Lung (tissue), 12 donors: ENCODE data around the gene AIM2. TPM values are rescaled to one million over a fixed set of nuclear protein-coding genes. Genes with fewer than 3 reads are reported as not detected.
"Not testable (repeated sequence)": the region's sequence is repeated elsewhere in the genome, so short reads cannot be mapped to it uniquely, and the experiment has no call there.

ENCODE experiments used
- ATAC-seq: fragments of 200-7000 bp; cut with Tn5 transposase; one replicate; pipeline ENCODE4 v1.9.1; 2020; ENCODE audit warnings: moderate number of reproducible peaks; ENCODE audit not compliant: insufficient read depth, low FRiP score
- DNase-seq, 3 donors: peaks; one replicate each; pipeline ENCODE4 v3.0.0-alpha.2; 2013 to 2017
- H3K27ac ChIP-seq, 2 donors: one replicate each; pipeline ENCODE4 v1.5.1; 2013; ENCODE audit warnings: mild to moderate bottlenecking in 2 of 2, moderate library complexity in 2 of 2, control low read depth in 1 of 2, inconsistent platforms in 1 of 2, low read depth in 1 of 2, low read length in 1 of 2
- H3K27me3 ChIP-seq, 3 donors: one replicate each; pipeline ENCODE4 v1.5.1; 2013; ENCODE audit warnings: low read length in 2 of 3; ENCODE audit not compliant: control insufficient read depth in 3 of 3, insufficient read depth in 3 of 3
- H3K36me3 ChIP-seq, 4 donors: one replicate each; pipeline ENCODE4 v1.5.1; 2013; ENCODE audit warnings: low read length in 4 of 4, mild to moderate bottlenecking in 1 of 4, moderate library complexity in 1 of 4; ENCODE audit not compliant: control insufficient read depth in 4 of 4, insufficient read depth in 4 of 4
- H3K4me1 ChIP-seq, 5 donors: one replicate each; pipeline ENCODE4 v1.5.1; 2013; ENCODE audit warnings: low read length in 5 of 5, mild to moderate bottlenecking in 2 of 5, moderate library complexity in 1 of 5; ENCODE audit not compliant: control insufficient read depth in 5 of 5, insufficient read depth in 5 of 5
- H3K4me3 ChIP-seq: one replicate; pipeline ENCODE4 v1.5.1; 2013; ENCODE audit warnings: mild to moderate bottlenecking, control low read depth, moderate library complexity
- H3K9ac ChIP-seq, 2 donors: one replicate each; pipeline ENCODE4 v1.5.1; 2013; ENCODE audit warnings: low read length in 2 of 2, control low read depth in 1 of 2; ENCODE audit not compliant: insufficient read depth in 1 of 2
- H3K9me3 ChIP-seq, 4 donors: one replicate each; pipeline ENCODE4 v1.5.1; 2013; ENCODE audit warnings: low read length in 3 of 4, mild to moderate bottlenecking in 1 of 4, moderate library complexity in 1 of 4; ENCODE audit not compliant: control insufficient read depth in 4 of 4, insufficient read depth in 3 of 4
- CTCF ChIP-seq: IDR thresholded peaks from 2 replicates; pipeline ENCODE4 v1.5.1; 2012; ENCODE audit warnings: mild to moderate bottlenecking; ENCODE audit errors: control extremely low read depth, extremely low read depth
- WGBS, 2 donors: extraction: QIAGEN DNeasy Blood & Tissue Kit; methylation state at CpG; one replicate each; pipeline ENCODE4 v1.1.7; 2013; 5-methylcytosine and 5-hydroxymethylcytosine counted together
- polyA plus RNA-seq, 2 donors: library from polyadenylated mRNA; stranded (reverse); fragments of 200-250 nt; gene quantifications; one replicate each; pipeline ENCODE4 v1.2.1, GENCODE V29; 2013
- total RNA-seq, 2 donors: library from RNA; depleted of rRNA in 1 of 2; stranded (reverse); fragments of >200 nt in 1 of 2; gene quantifications; one replicate each; pipeline ENCODE4 v1.2.1, GENCODE V29; 2014 to 2021
- donor health status: control.
- donor health status: control.
- donor health status: Bipolar disorder and iron deficiency.
- donor health status: healthy.
- donor health status: DM: yes; HTN: yes; CAD: no.

AIM2 gene
- total and polyA plus RNA-seq, 4 donors: 0.47 to 2.9 (median 1.4) TPM

GRCh38 chr1:159040206-159040605, 36.4 kb downstream of the AIM2 start:
- Histone ChIP-seq H3K27ac (no peak overlapping the region), H3K4me3 (no peak overlapping the region), H3K4me1 (peaks cover 0 to 2% (median 0%) of the 10 kb centered on the region in 5 donors), H3K9me3 (no peaks in the 10 kb centered on the region), H3K9ac (no peak overlapping the region), H3K27me3 (no peaks in the 10 kb centered on the region), H3K36me3 (peaks cover 11 to 28% (median 19%) of the 10 kb centered on the region in 4 donors)
- ATAC-seq: no peak
- no peak for DNase-seq
- 90 to 92% methylated on average over 1 of the region's 1 CpG for WGBS, 2 donors
- no peak for TF ChIP-seq CTCF

- peaks cover 0 to 2% (median 0%) of the 10 kb centered on the region in 4 donors for H3K9me3 ChIP-seq
- H3K4me1 ChIP-seq: peaks cover 0 to 8% (median 0%) of the 10 kb centered on the region in 5 donors
- no peaks in the 10 kb centered on the region for H3K27me3 ChIP-seq
- WGBS, 2 donors: 66 to 85% methylated on average over 3 of the region's 3 CpGs
- DNase-seq (no peak), ATAC-seq (no peak)
- H3K4me3 ChIP-seq: no peak overlapping the region
- TF ChIP-seq CTCF: no peak
- no peak overlapping the region for H3K9ac ChIP-seq
- H3K36me3 ChIP-seq: peaks cover 6 to 29% (median 18%) of the 10 kb centered on the region in 4 donors
- no peak overlapping the region for H3K27ac ChIP-seq
These were observed 45.6 kb downstream of the AIM2 start for GRCh38 chr1:159030877-159031447.

- Histone ChIP-seq H3K27ac (no peak overlapping the region), H3K4me1 (peaks cover 0 to 8% (median 0%) of the 10 kb centered on the region in 5 donors), H3K4me3 (no peak overlapping the region), H3K9ac (no peak overlapping the region), H3K9me3 (peaks cover 0 to 2% (median 0%) of the 10 kb centered on the region in 4 donors), H3K27me3 (no peaks in the 10 kb centered on the region), H3K36me3 (peaks cover 5 to 25% (median 18%) of the 10 kb centered on the region in 4 donors)
- DNase-seq (no peak), ATAC-seq (no peak)
- no peak for TF ChIP-seq CTCF
- WGBS, 2 donors: 97 to 100% methylated on average over 1 of the region's 1 CpG
These were observed 46.3 kb downstream of the AIM2 start for GRCh38 chr1:159030311-159030710.

GRCh38 chr1:159026841-159027240, 49.7 kb downstream of the AIM2 start:
- not testable (repeated sequence) for H3K27me3 ChIP-seq, H3K27ac ChIP-seq, H3K4me3 ChIP-seq, H3K9ac ChIP-seq, H3K9me3 ChIP-seq, ATAC-seq, DNase-seq
- Histone ChIP-seq H3K4me1 (peaks cover 0 to 13% (median 0%) of the 10 kb centered on the region in 5 donors), H3K36me3 (peaks cover 3 to 15% (median 12%) of the 10 kb centered on the region in 4 donors)
- 51 to 68% methylated on average over 2 of the region's 2 CpGs for WGBS, 2 donors
